NCI-H2081 (cell line): ENCODE results near the gene AP2M1.

Experiments
- DNase-seq, 2 experiments: peaks; one replicate each; lab custom pipeline; 2025; lab: John Stamatoyannopoulos, UW

Gene AP2M1

DNA sequence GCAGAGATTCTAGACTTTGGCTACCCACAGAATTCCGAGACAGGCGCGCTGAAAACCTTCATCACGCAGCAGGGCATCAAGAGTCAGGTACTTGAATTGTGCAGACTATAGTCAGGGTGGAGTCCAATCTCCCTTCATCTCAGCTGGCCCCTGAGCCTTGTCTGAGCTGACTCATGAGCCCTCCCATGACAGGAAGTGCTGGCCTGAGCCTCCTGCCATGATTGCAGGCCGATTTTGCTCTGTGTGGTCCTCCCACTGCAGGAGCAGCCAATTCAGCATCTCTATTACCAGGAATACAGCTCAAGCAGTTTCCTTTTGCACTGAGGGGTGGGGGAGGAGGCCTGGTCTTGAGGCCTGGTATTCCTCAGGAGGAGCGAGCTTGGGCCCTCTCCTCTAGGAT, 5.5 kb downstream of the AP2M1 start:
- no peak for DNase-seq

- DNase-seq, result no peak
These were observed 6.9 kb downstream of the AP2M1 start for GRCh38 chr3:184181596-184181995.

GRCh38 chr3:184183679-184184078, 9.0 kb downstream of the AP2M1 start:
- DNase-seq, result no peak

DNA sequence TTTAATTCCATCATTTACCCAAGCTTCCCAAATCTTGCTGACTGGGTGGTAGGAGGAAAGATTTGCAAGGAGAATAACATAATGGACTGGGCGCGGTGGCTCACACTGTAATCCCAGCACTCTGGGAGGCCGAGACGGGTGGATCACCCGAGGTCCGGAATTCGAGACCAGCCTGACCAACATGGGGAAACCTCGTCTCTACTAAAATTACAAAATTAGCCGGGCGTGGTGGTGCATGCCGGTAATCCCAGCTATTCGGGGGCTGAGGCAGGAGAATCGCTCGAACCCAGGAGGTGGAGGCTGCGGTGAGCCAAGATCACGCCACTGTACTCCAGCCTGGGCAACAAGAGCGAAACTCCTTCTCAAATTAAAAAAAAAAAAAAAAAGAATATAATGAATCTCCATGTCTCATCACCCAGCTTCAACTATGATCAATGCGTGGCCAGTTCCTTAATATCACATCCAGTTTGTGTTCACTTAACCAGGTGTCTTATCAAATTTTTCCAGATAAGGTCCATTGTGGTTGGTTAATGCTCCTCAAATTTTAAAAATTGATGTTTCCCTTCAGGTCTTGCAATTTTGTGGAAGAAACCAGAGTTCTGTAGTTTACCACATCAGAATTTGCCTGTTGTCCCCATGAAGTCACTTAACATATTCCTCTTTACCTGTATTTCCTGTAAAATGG, 10.0 kb downstream of the AP2M1 start:
- DNase-seq, result no peak

GRCh38 chr3:184185461-184186183, 11.0 kb downstream of the AP2M1 start:
- peak; percentile 100 for DNase-seq

DNA sequence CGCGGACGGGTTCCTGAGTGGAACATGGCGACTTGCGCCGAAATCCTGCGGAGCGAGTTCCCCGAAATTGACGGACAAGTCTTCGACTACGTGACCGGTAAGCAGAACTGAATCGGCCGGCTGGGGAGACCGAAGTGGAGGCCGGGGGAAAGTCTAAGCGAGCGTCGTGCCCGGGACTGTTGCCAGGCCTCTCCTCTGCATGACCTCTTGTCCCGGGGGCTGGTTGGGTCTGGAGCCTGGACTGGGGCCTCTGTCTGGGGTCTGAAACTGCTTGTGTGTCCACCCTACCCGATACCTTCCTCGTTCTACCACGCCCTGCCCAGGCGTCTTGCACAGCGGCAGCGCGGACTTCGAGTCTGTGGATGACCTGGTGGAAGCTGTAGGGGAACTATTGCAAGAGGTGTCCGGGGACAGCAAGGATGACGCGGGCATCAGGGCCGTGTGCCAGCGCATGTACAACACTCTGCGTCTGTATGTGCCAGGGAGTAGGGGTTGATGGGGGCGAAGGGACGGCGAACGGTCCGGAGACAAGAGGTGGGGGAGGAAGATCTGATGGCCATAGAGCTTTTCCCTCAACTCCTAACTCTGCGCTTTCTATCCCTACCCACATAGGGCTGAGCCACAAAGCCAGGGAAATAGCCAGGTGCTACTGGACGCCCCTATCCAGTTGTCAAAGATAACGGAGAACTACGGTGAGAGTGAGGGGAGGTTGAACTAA, 11.7 kb downstream of the AP2M1 start, which contains the start of gene ABCF3:
ABCF3 (plus strand) TSS at position 16 of the 718 bp plus-strand sequence; CDS start at position 25, 9 bp downstream.
- peak in 1 of 2 experiments; percentile 31 for DNase-seq

- DNase-seq, result no peak
These were observed 12.2 kb downstream of the AP2M1 start for GRCh38 chr3:184186902-184187207.

DNA sequence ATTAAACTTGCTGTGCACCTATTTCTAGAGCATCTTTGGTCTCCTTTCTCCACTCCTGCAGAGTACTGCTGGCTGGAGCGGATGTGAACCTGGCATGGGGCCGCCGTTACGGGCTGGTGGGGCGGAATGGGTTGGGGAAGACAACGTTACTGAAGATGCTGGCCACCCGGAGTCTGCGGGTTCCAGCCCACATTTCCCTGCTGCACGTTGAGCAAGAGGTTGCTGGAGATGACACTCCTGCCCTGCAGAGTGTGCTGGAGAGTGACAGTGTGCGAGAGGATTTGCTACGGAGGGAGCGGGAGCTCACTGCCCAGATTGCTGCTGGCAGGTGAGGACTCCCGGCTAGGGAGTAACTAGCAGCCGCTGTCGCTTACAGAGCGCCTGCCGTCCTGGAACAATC, 13.4 kb downstream of the AP2M1 start:
- no peak for DNase-seq

DNA sequence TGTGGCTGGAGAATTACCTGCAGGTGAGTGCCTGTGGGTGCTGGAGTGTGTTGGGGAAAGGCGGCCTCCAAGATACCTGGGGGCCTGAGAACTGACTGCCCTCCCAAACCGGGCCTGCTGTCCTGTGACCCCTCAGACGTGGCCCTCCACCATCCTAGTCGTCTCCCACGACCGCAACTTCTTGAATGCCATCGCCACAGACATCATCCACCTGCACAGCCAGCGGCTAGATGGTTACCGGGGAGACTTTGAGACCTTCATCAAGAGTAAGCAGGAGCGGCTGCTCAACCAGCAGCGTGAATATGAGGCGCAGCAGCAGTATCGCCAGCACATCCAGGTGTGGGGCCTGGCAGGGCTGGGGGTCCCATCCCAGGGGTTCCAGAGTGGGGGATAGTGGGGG, 14.8 kb downstream of the AP2M1 start:
- no peak for DNase-seq

- no peak for DNase-seq
These were observed 18.2 kb downstream of the AP2M1 start for GRCh38 chr3:184192889-184193288.

DNA sequence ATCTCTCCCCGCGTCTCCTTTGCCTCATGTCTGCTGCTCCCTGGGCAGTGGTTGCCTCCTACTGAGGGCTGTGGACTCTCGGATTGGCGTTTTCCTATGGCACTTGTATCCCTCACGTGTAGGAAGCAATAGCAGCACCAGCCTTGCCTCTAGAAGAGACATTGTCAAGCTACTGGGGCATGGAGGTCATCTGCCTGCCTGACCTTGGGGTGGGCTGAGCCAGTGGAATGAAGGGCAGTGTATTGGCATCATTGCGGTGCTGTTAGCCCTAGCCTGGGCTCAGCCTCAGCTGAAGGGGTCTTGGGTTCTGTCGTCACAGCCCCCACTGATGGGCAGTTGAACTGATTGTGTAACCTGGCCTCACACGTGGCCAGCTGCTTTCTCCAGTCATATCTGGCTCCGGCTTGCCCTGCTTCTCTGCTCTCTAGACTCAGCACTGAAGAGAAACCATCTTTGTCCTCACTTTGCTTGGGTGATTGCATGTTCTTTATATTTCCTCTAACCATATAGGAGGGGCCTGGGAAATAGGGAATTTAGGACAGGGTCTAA, 19.4 kb downstream of the AP2M1 start:
- DNase-seq, result no peak

- DNase-seq, result no peak
These were observed 21.9 kb downstream of the AP2M1 start for GRCh38 chr3:184196536-184196935.

DNA sequence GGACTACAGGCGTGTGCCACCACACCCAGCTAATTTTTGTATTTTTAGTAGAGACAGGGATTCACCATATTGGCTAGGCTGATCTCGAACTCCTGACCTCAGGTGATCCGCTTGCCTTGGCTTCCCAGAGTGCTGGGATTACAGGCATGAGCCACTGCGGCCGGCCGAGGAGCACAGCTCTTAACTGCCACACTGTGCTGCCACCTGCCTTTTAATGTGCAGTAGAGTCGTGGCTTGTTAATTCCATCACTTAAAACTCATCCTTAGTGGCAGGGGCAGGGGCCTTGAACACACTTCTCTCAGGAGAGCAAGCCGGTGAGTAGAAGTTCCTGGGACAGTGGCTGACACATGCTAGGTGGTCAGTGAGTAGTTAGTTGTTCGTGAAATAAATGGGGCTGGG, 23.9 kb downstream of the AP2M1 start:
- DNase-seq, result no peak

DNA sequence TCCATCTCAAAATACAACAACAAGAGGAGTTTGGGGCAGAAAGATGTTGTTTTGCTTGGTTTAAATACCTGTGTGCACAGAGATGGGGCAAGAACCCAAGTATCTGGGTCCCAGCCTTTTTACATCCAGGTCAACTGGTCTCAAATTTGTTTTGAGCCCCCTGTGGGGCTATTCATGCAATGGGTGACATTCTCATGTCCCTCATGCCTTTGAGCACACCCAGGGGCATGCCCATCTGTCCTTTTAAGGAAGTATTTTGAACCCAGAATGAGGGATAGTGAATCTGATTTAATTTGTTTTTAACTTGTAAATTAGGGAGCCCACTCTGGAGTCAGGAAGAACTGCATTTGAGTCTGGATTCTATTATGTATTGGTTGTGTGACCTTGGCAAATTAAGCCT, 26.2 kb downstream of the AP2M1 start:
- DNase-seq, result no peak

DNA sequence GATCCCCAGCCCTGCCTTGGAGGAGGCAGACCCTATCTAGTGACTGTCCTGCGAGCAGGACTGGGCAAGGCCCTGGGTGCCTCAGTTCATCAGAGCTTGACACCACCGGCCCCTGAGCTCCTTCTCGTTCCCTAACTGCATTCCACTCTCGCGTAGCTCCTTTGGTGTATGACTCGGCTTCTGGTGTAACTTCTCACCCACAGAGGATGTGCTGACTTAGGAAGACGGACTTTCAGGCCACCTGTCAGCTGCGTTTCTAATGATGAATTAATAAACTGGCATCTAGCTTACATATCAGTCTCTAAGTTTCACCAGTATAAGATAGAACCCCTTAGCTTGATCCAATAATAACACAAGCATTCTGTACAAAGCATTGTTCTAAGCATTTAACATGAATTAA, 28.9 kb downstream of the AP2M1 start:
- no peak for DNase-seq

GRCh38 chr3:184209146-184209923, 34.7 kb downstream of the AP2M1 start:
- DNase-seq, result no peak

DNA sequence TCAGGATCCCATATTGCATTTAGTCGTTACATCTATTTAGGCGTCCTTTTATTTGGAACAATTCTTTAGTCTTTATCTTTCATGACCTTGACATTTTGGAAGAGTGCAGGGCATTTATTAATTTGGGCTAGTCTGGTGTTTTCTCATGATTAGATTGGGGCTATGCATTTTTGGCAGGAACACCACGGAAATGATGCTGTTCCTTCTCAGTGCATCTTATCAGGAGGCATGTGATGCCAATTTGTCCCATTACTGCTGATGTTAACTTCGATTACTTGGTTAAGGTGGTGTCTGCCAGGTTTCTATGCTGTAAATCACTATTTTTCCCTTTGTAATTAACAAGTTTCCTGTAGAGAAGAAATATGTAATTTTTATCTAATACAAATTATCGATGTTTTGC, 36.6 kb downstream of the AP2M1 start:
- no peak for DNase-seq

DNA sequence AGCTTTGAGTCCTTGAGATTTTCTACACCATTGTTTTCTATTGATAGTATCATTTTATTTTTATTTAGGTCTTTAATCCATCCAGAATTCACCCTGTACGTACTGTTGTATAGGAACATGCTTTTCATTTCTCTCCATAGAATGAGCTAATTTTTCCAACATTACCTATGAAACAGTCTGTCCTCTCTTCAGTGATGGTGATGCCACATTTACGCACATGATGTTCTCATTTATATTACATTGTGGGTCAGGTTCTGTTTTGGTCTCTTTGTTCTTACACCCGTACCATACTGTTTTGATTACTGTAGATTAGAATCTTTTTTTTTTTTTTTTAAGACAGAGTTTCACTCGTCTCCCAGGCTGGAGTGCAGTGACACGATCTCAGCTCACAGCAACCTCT, 37.1 kb downstream of the AP2M1 start:
- DNase-seq, result no peak

GRCh38 chr3:184218814-184219213, 44.2 kb downstream of the AP2M1 start:
- DNase-seq, result peak; percentile 33 to 68

- no peak for DNase-seq
These were observed 47.9 kb downstream of the AP2M1 start for GRCh38 chr3:184222521-184222920.

DNA sequence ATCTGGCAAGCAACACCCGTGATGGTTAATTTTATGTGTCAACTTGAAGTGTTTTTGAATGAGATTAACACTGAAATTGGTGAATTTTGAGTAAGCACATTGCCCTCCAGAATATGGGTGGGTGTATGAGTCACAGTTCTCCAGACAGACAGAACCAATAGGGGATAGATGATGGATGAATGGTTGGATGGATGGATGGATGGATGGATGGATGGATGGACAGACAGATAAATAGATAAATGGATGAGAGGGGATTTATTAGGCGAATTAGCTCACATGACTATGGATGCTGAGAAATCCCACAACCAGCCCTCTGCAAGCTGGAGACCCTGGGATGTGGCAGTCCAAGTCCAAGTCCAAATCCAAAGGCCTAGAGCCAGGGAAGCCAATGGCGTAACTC, 49.3 kb downstream of the AP2M1 start:
- DNase-seq, result no peak

DNA sequence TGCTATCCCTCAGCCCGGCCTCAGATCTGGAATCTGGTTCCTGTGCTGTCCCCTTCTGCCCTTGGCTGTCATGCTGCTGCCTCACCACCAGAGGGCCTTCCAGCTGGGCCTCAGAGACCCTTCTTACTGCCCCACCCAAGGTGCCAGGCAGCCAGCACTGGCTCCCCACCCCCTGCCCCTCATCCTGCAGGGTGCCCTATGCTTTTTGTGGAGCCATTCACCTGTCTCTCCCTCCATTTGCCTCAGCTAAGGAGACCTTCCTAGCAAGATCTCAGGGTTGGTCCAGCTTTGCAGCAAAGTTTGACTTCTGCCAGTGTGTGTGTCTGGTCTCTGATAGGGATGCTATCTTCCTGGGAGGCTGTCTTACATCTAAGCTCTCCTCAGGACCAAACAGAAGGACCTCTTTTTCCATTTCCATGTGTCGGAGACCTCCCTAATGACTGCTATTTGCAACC, 52.9 kb downstream of the AP2M1 start:
- DNase-seq, result peak; percentile 44 to 52
